GM12873 (cell line): ENCODE results near the gene MSMP.

Experiments
- CTCF ChIP-seq: IDR thresholded peaks from 2 replicates; pipeline ENCODE4 v1.5.1; 2012; ENCODE audit warnings: low read depth, mild to moderate bottlenecking, moderate library complexity, low read length, control low read depth; ENCODE audit not compliant: insufficient read depth; ENCODE audit errors: missing control alignments

Gene MSMP

GRCh38 chr9:35728041-35728971, 25.8 kb downstream of the MSMP start:
- TF ChIP-seq CTCF = no peak

- TF ChIP-seq CTCF = no peak
Measured at GRCh38 chr9:35727676-35728040, 26.4 kb downstream of the MSMP start.

GRCh38 chr9:35726931-35727330, 27.1 kb downstream of the MSMP start:
- TF ChIP-seq CTCF = peak; percentile 48

GRCh38 chr9:35725362-35725761, 28.7 kb downstream of the MSMP start:
- TF ChIP-seq CTCF = peak; percentile 26

GRCh38 chr9:35723908-35724307, 30.2 kb downstream of the MSMP start:
- TF ChIP-seq CTCF = no peak

- TF ChIP-seq CTCF = no peak
Measured at GRCh38 chr9:35723426-35723825, 30.6 kb downstream of the MSMP start.

- no peak for TF ChIP-seq CTCF
Measured at GRCh38 chr9:35719546-35719945, 34.5 kb downstream of the MSMP start.
